NB4 (cell line): ENCODE data around the gene RAB15.

ENCODE experiments used
- CTCF ChIP-seq: IDR thresholded peaks from one replicate; pipeline ENCODE4 v1.5.1; 2012; ENCODE audit warnings: low read depth, low read length
- POLR2A ChIP-seq: IDR thresholded peaks from 2 replicates; pipeline ENCODE4 v1.6.1; 2011; ENCODE audit warnings: mild to moderate bottlenecking; ENCODE audit not compliant: insufficient read length; ENCODE audit errors: extremely low read depth

- TF ChIP-seq POLR2A (no peak), CTCF (no peak)
Observed at GRCh38 chr14:64968167-64968566, 4.0 kb downstream of the RAB15 start.
